GM21390 (cell line): ENCODE measurements around the gene SLC9C2.
"Not testable (repeated sequence)": the region's sequence is repeated elsewhere in the genome, so short reads cannot be mapped to it uniquely, and the experiment has no call there.

Source experiments
- ATAC-seq: cut with Tn5 transposase; IDR thresholded peaks from one replicate; pipeline ENCODE4 v1.9.1; 2021; ENCODE audit not compliant: unreplicated experiment

SLC9C2 gene

GRCh38 chr1:173580658-173581057 lies 22.2 kb downstream of the SLC9C2 start:
- ATAC-seq, result no peak

GRCh38 chr1:173580071-173580470 lies 22.8 kb downstream of the SLC9C2 start:
- ATAC-seq, result no peak

- ATAC-seq, result no peak
These were observed 29.3 kb downstream of the SLC9C2 start for GRCh38 chr1:173573596-173573995.

- ATAC-seq, result no peak
These were observed 30.5 kb downstream of the SLC9C2 start for GRCh38 chr1:173572201-173572873.

- peak; percentile 73 for ATAC-seq
These were observed 32.4 kb downstream of the SLC9C2 start for GRCh38 chr1:173570370-173571007.

DNA sequence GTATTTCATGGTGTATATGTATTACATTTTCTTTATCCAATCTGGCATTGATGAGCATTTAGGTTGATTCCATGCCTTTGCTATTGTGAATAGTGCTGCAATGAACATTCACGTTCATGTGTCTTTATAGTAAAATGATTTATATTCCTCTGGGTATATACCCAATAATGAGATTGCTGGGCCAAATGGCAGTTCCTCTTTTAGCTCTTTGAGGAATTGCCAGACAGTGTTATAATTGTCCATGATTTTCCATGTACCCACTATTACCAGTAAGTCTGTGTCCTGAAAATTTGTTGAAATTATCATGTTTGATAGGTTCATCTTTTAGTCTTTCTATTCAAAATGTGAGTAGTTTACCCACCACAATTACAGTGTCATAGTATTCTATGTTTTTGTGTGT lies 34.4 kb downstream of the SLC9C2 start:
- no peak for ATAC-seq

DNA sequence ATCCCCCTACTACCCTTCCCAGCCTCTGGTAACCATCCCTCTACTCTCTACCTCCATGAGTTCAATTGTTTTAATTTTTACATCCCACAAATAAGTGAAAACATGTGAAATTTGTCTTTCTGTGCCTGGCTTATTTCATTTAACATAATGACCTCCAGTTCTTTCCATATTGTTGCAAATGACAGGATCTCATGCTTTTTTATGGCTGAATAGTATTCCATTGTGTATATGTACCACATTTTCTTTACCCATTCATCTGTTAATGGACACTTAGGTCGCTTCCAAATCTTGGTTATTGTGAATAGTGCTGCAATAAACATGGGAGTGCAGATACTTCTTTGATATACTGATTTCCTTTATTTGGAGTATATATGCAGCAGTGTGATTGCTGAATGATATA lies 39.0 kb downstream of the SLC9C2 start:
- not testable (repeated sequence) for ATAC-seq

DNA sequence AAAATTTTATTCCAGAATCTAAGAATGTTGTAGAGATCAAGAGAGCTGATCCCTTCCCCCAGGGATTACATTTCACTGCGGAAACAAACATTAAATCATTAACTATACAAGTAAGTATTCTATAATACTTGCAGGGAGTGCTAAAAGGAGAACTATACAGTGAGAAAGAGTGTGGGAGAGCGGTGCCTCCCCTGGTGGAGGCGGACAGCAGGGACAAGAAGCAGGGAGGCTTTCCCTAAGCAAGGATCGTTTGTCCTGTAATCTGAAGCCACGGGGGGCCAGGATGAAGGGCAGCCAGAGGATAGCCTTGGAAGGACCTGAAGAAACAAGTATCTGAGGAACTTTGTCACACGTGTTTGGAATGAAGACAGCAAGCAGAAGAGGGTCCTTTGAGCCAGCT lies 40.1 kb downstream of the SLC9C2 start:
- ATAC-seq, result no peak

DNA sequence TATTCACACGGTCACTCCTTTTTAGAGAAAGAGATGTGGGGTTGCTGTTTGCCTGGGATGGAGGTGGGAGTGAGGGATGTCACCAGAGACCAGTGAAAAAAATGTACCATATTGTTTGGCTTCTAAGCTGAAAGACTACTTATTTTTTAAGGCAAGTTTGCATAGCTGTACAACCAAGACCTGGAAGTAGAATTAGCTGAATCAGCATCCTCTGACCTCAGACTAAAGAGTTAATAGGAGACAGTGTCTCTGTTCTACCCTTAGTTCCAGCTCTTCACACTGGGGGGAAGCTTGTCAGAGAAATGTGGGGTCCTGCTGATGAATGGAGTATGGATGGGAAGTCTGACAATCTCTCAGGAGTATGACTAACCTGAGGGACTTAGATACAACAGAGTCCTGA lies 41.6 kb downstream of the SLC9C2 start:
- ATAC-seq, result no peak

DNA sequence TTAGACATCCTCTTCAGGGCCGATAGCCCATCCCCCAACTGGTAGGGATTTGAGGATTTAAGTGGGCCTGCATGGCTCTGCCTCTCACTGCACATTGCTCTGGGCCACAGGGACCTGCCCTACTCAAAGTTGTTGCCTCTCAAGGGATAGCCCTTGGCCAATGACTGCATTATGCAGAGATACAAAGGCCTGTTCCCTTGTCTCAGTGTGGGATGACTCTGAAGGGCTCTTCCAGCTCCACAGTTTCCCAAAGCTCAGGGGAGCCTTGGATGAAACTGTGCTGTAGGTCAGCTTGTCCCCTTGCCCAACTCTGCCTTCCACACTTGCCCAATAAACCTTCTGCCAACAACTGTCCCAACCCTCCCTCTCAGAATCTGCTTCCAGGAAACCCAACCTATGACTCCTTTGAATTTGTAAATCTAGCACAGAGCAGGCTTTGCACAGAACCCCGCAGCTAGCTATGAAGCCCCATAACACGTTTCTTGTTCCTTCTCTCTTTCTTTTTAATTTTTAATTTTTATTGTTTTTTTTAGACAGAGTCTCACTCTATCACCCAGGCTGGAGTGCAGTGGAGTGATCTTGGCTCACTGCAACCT lies 42.5 kb downstream of the SLC9C2 start:
- ATAC-seq, result no peak

- ATAC-seq, result no peak
These were observed 47.1 kb downstream of the SLC9C2 start for GRCh38 chr1:173555651-173556305.

DNA sequence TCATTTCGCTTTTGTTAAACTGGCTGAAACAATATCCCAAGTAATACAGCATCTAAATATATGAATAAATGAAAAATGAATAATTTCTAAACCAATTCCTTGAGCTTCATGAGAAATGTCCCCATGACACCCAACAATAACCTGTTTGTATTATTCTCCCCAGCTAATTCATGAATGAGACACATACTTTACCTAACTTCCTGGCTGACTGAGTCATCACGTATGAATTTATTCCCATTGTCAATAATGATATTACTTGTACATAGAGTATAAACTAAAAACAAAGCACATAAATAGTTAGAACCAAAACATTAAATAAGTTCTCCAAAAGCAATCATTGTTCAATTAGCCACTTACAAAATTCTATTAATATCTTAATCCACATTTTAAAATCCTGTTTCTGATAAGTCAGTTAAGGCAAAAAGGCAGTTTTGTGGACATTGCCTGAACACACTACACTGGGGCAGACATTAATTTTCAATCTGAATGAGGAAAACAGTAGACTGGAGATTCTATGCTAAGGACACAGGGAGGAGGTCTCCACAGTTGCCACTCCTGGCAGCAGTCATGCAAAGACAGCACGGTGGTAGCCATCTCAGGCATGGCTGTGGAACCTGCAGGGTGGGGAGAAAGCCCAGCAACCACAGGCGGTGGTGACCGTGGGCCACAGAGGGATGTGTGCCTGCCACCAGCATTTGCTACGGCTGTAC lies 48.2 kb downstream of the SLC9C2 start:
- ATAC-seq, result no peak

- ATAC-seq, result no peak
These were observed 48.8 kb downstream of the SLC9C2 start for GRCh38 chr1:173554089-173554488.

- no peak for ATAC-seq
These were observed 49.6 kb downstream of the SLC9C2 start for GRCh38 chr1:173553312-173553711.

DNA sequence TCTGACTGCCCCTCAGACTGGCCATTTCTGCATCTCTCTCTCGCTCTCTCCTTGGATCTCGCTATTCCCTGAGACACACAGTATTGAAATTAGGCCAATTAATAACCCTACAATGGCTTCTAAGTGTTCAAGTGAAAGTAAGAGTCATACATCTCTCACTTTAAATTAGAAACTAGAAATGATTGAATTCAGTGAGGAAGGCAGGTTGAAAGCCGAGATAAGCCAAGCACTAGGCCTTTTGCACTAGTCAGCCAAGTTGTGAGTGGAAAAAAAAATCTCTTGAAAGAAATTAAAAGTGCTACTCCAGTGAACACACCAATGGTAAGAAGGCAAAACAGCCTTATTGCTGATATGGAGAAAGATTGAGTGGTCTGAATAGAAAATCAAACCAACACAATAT lies 51.2 kb downstream of the SLC9C2 start:
- no peak for ATAC-seq

DNA sequence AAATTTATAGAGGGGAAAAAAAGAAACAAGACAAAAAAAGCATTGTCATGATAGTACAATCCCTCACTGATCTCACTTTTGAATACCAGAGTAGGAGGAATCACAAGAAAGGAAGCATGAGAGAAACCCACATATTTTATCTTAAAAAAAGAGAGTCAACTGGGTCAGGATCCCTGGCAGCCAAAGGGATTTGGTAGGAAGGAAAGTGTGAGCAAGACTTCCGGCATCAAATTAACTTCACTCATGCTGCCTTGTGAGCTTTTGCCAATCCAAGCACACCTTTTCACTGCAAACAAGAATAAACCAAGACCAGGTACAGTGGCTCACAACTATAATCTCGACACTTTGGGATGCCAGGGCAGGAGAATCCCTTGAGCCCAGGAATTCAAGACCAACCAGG lies 53.1 kb downstream of the SLC9C2 start:
- ATAC-seq, result no peak

GRCh38 chr1:173545688-173546087 lies 57.2 kb downstream of the SLC9C2 start:
- no peak for ATAC-seq

- ATAC-seq, result no peak
These were observed 66.6 kb downstream of the SLC9C2 start for GRCh38 chr1:173536223-173536622.

DNA sequence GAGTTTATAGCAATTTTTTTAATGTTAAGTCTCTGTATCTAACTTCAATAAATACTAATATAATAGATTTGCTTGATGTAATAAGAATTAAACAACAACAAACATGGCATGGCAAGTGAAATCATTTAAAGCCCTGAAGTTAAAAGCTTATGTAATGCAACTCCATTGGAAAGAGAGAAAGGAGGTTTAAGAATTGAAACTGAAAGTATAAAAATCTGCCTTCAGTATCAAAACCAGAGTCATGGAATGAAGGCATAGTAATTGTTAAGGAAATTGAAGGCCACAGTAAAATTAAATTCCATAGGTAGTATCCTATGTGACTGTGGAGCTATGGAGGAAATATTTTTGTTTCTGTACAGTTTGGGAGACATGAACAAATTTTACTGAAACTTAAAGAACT lies 70.6 kb downstream of the SLC9C2 start:
- ATAC-seq, result no peak

- ATAC-seq, result no peak
These were observed 71.8 kb downstream of the SLC9C2 start for GRCh38 chr1:173530795-173531693.
